Neural cell (in vitro differentiated cells): ENCODE measurements around the gene GALE.

Source experiments
- CTCF ChIP-seq: fragments of 450-650 bp; IDR thresholded peaks from 2 replicates; pipeline ENCODE4 v1.5.1; 2014; ENCODE audit warnings: antibody characterized with exemption, mild to moderate bottlenecking, moderate library complexity; ENCODE audit not compliant: poor library complexity, severe bottlenecking
- EZH2 ChIP-seq: fragments of 200-600, 300-800 bp; shearing (Covaris generic), sonication (generic); IDR thresholded peaks from 2 replicates; pipeline ENCODE4 v1.6.1; 2014; ENCODE audit warnings: antibody characterized with exemption, low read length, borderline replicate concordance, mild to moderate bottlenecking; ENCODE audit not compliant: insufficient read depth, poor library complexity, severe bottlenecking
- POLR2AphosphoS5 ChIP-seq: IDR thresholded peaks from 2 replicates; pipeline ENCODE4 v1.6.1; 2012
- RAD21 ChIP-seq: fragments of 450-650 bp; conservative IDR thresholded peaks from 2 replicates; pipeline ENCODE4 v1.6.1; 2014; ENCODE audit warnings: antibody characterized with exemption, mild to moderate bottlenecking, moderate library complexity

DNA sequence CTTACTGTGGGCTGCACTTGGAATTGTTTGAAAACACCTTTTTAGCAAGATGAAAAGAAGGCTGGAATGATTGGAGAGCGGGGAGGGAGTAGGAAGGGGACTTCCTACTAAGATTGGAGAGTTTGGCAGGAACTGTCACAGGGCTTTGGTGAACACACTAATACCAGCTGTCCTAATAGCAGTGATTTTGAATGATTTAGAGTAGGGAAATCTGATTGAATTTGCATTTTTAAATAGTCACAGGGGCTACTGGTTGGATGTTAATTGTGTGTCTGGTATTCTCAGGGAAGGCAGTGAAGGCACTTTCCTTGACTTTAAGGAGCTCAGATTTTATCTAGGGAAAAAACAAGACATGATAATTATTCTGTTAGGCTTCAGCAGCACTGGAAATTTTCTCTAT lies 27.2 kb upstream of the GALE start:
- TF ChIP-seq EZH2 (no peak), CTCF (no peak), RAD21 (no peak), POLR2AphosphoS5 (no peak)
